Stimulated activated CD4-positive, alpha-beta T cell treated with anti-CD3 and anti-CD28 coated beads, Interleukin-15, amount 100 ng/mL, for 1 hour (primary cell): ENCODE measurements around the gene PCBP3.
"Not testable (repeated sequence)": the region's sequence is repeated elsewhere in the genome, so short reads cannot be mapped to it uniquely, and the experiment has no call there.

Experiments used
- DNase-seq, 2 donors: peaks; one replicate each; pipeline ENCODE4 v3.0.0-alpha.2; 2020; ENCODE audit warnings: low read depth in 1 of 2, low spot score in 1 of 2

Gene PCBP3

DNA sequence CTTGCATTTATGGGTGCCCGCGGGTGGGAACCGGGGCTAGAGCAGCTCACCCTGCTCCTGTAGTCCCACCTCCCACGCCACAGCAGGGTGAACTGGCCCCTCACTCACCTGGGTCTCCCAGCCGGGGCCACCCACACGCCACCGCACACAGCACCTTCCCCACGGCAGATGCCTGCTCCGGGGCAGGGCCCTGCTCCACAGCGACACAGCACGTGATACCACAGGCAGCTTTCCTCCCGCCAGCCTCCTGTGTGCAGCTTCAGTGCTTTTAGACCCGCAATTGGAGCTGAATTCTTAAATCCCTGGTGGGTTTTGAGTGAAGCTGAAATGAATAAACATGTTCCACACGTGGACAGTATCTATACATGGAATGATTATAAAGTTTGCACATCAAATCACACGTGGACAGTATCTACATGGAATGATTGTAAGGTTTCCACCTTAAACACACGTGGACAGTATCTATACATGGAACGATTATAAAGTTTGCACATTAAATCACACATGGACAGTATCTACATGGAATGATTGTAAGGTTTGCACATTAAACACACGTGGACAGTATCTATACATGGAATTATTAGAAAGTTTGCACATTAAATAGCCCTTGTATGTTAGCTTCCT lies 245.0 kb downstream of the PCBP3 start:
- no peak for DNase-seq

DNA sequence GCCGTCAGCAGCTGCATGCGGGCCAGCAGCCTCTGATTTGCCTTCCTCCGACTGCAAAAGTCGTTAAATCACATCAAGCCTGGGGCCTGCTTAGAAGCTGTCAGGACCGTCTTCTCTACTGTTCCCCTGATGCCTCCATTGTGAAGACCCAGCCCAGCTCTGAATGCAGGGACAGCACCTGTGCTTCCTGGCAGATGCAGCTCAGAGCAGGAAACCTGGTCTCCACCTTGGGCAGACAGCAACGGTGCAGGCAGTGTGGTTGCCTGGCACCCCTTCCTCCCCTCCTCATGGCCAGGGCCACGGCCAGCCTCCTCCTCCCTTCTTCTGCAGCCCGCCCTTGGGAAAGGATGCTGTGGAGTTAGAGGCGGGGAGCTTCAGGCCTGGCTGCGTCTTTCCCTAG lies 245.7 kb downstream of the PCBP3 start:
- no peak for DNase-seq

DNA sequence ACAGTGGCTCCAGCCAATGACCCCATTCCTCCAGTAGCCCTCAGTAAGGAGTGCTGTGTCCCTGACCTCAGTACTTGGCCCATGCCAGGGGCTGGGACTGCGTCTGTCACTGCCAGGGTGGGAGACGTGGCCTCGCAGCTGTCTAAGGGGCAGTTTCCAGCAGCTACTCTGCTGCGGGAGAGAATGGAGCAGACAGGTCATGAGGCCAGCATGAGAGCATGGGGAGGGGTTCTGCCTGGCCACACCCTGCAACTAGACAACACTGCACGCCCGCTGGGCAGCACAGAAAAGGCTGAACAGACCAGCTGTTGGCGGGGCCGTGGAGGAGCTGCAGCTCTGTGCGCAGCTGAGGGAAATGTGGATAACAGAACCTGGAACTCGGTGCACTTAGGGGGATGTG lies 246.4 kb downstream of the PCBP3 start:
- DNase-seq: no peak

DNA sequence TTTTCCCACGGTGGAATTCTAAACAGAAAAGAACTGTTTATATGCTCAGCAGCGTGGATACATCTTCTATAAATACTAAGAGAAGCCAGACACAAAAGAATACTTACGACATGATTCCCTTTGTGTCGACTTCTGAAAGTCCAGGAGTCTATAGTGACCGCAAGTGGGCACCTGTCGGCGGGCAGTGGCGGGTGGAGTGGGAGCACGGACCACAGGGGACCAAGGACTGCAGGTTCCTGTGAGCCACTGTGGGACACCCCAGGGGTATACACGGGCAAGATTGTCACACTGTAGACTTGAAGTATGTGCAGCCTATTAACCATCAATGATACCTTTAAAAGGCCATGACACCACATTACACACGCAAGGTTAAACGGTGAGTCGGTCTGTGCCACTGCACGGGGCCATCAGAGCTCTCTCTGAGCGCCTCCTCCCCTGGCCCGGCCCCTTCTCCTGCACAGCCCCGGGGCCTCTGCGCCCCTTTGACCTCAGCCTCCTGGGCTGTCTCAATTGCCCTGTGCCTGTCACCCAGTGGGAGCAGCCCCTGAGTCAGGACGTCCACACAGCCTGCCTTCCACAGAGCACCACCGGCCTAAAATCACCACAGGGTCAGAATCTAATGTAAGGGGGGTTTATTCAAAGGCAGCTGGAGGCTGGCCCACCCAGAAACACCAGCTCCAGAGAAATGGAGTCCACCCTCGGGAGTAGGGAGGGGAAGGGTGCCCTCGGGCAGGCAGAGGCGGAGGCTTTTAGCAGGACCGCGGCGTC lies 248.0 kb downstream of the PCBP3 start:
- no peak for DNase-seq

DNA sequence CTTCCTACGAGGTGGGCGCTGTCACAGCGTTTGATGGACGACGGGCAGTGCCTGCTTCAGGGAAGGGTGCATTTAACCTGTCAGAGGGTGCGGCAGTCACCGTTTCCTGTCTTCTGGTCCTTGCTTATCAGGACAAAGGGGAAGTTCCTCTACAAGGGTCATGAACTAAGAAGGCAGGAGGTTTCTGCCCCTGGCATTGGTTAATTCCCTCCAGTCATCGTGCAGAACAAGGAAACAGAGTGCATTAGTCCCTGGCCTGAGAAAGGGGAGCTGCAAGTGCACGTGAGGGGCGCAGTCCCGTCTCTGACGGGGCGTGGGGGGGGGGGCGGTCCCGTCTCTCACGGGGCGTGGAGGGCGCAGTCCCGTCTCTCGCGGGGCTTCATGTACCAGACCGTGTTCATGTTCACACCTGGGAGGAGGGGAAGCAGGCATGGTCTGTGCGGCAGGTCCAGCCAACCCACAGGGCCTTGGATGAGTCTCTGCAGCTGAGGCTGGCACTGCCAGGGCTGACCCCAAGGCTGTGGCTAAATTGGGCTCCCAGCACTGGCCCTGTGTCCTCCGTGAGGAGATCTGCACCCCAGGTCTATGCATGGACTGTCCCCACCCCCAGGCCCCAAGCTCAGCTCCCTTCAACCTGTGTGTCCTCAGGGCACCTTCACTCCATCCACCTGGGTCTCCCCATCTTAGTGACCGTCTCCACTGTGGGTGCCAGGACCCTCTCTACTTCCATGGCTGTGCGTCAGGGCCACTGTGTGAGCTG lies 248.8 kb downstream of the PCBP3 start:
- DNase-seq: no peak

DNA sequence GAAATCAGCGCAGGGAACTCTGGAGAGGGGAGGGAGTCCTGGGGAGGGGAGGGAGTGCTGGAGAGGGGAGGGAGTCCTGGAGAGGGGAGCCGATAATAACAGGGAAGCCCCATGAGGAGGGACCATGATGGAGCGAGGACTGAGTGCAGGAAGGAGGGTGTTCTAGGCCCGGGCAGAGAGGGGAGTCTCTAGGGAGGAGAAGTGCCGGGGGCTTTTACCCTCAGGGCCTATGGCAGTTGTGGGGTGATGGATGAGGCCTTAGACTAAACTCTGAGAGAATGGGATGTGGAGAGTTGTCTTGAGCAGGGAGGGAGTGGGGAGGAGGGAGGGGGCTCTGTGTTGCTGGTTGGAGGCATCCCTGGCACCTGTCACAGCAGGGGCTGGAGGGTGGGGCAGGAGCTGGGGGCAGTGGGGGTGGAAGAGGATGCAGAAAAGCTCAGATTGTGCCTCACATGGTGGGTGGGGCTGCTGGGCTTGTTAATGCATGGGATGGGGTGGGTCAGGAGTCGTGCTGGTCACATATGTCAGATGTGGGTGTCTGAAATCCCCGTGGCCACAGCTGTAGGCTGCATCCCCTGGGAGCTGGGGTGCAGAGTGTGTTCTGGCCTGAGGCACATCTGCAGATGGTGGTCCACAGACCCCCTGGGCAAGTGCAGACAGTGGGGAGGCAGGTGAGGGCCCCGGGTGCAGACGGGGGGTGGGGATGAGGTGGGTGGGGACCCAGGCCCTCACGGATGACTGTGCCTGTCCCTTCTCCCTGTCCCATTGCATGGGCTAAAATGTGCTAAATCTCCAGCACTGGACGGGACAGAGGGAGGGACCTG lies 249.6 kb downstream of the PCBP3 start:
- DNase-seq: no peak

DNA sequence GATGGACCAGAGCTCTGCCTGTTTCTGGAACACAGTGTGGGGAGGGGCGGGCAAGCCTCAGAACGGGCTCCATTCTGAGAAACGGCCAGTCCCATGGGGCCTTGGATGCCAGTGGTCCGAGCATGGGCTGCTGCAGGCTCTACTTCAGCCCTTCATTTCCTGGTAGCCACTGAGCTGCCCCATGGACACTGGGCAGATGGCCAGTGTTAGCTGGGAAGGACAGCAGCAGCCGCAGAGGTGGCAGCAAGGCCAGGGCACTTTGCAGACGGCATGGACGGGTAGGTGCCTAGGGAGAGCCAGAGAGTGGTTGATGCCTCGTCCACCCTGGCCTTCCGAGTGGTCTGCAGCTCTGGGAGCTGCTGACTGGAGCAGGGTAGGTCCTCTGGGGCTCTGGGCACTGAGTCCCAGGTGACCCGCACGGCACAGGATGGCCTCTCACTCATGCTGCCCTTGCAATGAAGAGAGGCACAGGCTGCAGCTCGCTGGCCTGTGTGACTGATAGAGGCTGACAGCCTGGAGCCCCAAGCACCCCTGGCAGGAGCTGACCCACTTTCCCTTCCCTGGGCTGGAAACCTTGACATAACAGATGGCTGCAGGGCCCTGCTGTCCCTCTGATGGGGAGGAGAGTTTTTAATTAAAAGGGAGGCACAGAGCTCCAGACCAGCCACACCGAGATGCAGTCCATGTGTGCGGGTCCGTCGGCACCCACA lies 250.4 kb downstream of the PCBP3 start:
- no peak for DNase-seq

DNA sequence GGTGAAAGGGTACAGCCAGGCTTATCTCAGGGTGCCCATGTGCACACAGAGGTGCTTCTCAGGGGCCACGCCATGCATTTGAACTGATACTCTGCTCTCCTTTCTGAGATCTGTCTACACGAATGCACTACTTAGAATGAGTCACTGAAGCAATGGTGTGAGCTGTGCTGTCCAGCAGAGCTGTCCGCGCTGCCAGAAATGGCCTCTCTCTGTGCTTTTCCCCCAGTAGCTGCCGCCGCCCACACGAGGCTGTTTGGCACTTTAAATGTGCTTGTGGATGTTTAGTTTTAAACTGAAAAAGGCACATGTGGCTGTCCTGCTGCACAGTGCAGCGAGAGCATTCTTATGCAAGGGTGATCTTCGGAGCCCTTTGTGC lies 250.9 kb downstream of the PCBP3 start:
- DNase-seq: no peak

DNA sequence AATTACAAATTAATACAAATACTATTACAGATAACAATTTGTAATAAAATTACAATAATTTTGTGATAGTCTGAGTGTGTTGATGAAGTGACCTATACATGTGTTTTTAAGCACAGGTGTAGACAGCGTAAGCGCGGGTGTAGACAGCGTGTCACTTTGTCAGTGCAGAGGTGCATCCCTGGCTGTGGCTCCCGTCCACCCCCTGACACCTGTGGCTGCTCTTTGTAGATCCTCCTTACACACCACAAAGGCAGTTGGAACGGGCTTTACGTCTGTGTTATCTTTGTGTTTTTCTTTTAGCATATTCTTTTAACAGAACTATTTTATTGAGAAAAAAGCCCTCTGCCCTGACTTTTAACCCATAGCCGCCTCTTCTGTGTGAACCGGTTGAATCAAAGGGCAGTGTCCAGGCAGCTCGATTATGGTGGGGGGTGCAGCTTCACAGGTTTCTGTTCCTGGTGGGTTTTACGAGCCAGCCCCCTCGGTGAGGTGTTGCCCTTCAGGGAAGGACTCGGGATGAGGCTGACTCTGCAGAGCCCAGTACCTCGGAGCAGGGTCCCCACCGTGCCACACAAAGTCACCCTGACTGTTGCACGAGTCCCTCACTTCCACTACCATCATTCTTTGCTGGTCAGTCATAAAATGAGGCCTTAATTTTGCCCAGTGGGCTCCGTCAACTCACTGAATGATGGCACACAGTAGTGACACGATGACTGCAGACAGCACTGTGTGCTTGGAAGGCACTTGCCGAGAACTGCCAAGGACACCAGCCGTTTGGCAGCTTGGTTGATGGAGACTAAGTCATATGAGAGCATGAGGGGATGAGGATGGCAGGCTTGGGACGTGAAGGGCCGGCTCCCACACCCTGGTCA lies 251.6 kb downstream of the PCBP3 start:
- DNase-seq: no peak

DNA sequence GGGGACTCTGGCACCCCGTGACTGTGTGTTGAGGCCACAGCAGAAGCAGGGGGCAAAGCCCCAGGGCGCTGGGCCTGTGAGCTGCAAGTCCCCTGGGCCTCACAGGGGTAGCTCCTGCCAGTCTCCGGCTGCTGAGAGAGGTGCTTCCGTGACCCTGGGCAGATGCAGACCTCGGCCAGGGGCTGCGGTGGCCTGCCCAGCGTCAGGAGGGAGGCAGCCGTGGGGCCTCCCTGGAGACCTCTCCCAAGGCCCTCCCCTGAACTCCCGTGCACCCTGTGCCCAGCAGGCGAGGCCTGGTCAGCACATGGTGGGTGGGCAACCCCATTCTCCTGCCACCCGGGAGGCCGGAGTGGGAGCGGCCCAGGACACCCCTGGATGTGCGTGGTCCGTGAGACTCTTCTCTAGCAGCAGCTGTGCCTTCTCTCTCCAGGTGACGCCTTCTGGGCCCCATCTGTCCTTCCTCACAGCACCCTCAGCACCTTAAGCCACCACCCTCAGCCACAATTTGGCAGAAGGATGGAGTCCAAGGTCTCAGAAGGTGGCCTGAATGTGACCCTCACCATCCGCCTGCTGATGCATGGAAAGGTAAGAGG lies 252.3 kb downstream of the PCBP3 start:
- no peak for DNase-seq

DNA sequence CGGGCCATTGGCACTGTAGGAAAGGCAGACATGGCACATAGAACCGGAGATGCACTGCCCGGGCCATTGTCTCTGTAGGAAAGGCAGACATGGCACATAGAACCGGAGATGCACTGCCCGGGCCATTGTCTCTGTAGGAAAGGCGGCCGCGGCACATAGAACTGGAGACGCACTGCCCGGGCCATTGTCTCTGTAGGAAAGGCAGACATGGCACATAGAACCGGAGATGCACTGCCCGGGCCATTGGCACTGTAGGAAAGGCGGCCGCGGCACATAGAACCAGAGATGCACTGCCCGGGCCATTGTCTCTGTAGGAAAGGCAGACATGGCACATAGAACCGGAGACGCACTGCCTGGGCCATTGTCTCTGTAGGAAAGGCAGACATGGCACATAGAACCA lies 252.9 kb downstream of the PCBP3 start:
- DNase-seq: not testable (repeated sequence)

DNA sequence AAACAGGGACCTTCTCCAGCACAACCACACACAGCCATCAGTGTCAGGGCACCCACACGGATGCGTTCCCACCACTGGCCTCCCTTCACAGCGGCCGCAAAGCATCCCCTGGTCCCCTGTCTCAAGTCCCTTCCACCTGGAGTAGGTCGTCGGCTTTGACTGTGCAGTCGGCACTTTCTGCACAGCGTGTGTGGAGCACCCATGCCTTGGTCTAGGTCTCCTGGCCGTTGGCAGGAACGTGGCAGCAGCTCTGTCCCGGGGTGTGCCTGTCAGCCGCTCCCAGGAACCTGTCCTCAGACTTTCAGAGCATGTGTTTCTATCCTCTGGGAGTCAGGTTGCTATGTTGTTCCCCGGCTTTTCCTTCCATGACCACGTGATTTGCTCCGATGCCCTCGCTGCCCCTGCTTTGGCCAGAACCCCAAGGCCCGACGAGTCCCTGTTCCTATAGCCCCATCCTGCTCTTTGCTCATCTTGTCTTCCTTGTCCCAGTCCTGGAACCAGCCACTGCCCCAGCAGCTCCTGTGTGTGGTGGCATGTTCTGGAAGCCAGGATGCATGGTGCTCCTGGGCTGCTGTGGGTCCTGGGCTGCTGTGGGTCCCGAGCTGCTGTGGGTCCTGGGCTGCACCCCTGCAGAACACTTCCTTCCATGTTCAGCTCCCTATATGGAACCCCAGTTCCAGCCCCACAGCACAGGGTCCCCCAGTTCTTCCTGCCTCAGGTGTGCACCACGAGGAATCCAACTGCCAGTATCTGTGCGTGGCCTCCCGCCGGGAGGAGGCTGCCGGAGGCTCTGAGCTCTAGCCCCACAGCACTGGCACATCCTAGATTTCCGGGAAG lies 253.9 kb downstream of the PCBP3 start:
- DNase-seq: no peak

DNA sequence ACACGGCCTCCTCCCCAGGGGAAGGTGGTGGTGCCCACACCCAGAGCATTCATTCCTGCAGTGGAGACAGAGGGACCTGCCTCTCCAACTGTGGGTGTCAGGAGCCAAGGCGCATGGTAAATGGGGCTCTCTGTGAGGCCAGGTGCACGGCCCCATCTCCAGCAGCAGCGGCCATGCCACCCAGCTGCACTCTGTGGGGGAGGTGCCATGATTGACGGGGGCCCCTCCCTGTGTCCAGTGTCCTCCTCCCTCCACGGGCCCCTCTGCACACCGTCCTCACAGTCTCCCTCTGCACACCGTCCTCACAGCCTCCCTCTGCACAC lies 254.5 kb downstream of the PCBP3 start:
- DNase-seq: no peak

DNA sequence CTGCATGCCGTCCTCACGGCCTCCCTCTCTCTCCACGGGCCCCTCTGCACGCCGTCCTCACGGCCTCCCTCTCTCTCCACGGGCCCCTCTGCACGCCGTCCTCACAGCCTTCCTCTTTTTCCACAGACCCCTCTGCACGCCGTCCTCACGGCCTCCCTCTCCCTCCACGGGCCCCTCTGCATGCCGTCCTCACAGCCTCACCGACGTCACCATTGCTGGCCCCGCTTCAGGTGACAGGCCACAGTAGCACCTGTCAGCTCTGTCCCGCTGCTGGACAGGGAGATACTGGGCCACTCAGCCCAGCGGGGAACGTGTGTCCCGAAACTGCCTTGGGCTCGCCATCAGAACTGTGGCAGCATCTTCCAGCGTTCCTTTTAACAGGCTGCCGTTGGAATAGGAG lies 255.3 kb downstream of the PCBP3 start:
- no peak for DNase-seq

DNA sequence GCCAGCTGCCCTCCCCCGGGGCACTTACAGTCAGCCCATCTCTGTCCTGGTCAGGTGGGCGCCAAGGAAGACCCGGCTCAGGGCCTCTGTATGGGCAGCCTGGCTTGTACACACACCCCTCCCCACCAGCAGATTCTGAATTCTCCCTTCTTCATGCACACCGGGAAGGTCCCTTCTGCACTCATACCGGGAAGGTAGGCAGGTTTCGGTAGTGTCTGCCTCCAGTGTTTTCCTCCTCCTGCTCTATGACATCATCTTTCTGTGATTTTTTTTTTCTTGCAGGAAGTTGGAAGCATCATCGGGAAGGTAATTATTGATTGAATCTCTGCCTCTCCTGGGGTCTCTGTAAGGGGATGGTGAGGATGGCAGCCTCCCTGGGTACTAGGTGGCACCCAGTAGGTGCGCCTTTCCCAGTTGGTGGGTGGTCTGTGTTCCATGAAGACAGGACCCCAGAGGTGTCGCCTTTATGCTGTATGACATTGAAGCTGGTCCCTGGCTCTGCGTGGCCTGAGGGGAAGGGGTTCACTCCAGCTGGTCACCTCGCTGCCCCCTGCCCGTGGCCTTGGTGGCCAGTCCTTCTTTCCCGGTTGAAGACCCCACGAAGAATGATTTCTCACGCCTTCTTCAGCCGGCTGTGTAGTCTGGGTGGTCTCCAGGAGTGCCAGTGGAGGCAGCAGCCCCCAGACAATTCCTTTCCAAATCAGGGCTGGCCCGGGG lies 255.9 kb downstream of the PCBP3 start:
- no peak for DNase-seq

DNA sequence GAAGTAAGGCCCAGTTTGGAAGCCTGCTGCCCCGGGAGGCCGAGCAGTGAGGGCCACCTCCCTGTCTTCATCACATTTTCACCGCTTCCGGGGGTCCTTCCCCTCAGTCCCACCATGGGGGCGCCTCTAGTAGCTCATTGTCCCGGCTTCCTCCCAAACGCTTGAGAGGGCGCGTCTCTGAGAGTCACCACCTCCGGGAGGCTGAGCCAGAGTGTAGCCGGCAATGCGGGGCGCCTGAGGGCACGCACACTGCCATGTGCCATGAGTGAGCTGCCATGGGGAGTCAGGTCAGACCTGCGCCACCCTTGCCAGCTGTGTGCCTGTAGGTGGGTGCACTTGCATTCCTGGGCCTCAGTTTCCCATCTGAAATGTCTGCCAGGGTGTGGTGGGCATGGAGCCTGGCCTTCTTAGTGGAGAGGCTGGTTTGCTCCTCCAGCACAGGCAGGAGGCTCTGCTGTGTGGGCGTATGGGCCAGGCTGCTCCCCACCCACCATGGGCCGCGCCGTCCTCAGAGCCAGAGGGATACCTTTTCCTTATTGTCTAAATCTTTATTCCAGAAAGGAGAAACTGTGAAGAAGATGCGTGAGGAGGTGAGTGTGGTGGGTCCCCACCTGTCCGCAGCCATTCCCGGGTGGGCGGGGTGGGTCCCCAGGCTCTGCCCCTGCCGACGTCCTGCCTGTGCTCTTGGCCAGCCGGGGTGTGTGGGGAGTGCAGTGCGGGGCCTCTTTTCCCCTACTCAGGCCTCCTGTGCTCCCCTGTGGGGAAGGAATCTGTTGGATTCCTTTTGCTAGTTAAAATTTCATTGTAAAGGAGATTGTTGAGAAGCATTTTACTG lies 256.7 kb downstream of the PCBP3 start:
- DNase-seq: no peak

DNA sequence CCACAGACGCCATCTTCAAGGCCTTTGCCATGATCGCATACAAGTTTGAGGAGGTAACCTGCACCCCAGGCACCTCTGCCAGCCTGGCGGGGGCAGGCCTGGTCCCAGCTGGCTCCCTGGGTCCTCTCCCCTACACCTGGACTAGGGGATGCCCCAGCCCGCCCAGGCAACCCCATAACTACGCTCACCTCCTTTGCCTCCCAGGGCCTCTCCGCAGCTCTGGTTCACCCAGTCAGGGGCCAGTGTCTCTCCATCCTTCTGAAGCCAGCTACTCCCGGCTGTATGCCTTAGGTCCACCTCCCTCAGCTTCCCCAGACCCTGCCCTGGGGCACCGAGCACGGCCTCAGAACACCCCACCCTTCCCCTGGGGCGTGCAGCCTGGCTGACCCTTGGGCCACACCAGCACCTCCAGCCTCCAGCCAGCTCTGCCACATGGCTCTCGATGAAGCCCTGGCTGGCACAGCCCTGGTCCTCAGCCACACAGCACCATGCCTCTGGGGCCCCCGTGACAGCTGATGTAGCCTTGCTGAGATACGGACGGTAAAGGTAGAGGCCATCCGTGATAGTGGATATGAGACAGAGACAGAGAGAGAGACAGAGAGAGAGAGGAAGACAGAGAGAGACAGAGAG lies 257.7 kb downstream of the PCBP3 start:
- no peak for DNase-seq
